Measurements from ENCODE around the gene FAM229A.

The FAM229A gene

DNA sequence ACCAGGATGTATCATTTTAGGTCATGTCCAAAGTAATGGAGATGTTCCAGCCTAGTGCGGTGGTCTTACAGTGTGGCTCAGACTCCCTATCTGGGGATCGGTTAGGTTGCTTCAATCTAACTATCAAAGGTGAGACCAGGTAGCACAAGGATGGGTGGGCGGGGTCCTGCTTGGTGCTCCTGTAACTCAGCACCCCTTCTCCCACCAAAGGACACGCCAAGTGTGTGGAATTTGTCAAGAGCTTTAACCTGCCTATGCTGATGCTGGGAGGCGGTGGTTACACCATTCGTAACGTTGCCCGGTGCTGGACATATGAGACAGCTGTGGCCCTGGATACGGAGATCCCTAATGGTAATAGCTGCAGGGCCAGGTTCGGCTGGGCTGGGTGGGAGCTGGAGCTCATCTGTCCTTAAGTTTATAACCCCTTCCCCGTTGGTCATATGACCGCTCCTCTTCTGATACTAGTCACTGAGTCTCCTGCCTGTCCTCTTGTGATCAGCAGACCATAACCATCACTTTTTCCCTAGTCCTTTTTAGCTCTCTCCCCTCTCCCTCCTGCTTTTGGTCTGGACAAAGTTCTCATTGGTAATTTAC, 31.6 kb downstream of the FAM229A start:
- DNase-seq (ENCODE audit: low read depth): no peak

GRCh38 chr1:32329931-32330466, 32.3 kb downstream of the FAM229A start:
- no peak for DNase-seq (ENCODE audit: low read depth)

- DNase-seq (ENCODE audit: low read depth): no peak
These were observed 35.1 kb downstream of the FAM229A start for GRCh38 chr1:32327204-32327603.

GRCh38 chr1:32321712-32322291, 40.5 kb downstream of the FAM229A start:
- DNase-seq (ENCODE audit: low read depth): no peak

- no peak for DNase-seq (ENCODE audit: low read depth)
These were observed 44.0 kb downstream of the FAM229A start for GRCh38 chr1:32318127-32318869.

DNA sequence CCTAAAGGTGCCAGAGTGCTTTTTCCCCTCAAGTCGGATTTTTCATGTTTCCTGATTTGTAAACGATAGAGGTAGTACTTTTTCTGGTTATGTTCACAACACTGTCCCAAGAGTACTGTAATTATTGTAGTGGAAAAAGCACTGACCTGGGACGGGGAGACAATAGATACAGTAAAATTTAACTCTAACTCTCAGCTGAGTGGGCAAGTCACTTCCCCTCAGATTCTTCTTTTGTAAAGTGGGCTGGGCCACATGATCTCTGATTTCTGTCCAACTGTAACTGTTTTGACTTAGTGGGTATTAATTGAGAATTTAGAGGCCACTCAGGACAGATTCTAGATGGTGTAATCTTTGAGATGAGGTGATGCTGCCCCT, 45.4 kb downstream of the FAM229A start:
- no peak for DNase-seq (ENCODE audit: low read depth)

GRCh38 chr1:32311709-32312393, 50.4 kb downstream of the FAM229A start:
- no peak for DNase-seq (ENCODE audit: low read depth)
